NCI-H774 (cell line): ENCODE results near the gene TCP1.
"Not testable (repeated sequence)": the region's sequence is repeated elsewhere in the genome, so short reads cannot be mapped to it uniquely, and the experiment has no call there.

Source experiments
- DNase-seq: peaks from one replicate; lab custom pipeline; 2025; lab: John Stamatoyannopoulos, UW

The TCP1 gene

DNA sequence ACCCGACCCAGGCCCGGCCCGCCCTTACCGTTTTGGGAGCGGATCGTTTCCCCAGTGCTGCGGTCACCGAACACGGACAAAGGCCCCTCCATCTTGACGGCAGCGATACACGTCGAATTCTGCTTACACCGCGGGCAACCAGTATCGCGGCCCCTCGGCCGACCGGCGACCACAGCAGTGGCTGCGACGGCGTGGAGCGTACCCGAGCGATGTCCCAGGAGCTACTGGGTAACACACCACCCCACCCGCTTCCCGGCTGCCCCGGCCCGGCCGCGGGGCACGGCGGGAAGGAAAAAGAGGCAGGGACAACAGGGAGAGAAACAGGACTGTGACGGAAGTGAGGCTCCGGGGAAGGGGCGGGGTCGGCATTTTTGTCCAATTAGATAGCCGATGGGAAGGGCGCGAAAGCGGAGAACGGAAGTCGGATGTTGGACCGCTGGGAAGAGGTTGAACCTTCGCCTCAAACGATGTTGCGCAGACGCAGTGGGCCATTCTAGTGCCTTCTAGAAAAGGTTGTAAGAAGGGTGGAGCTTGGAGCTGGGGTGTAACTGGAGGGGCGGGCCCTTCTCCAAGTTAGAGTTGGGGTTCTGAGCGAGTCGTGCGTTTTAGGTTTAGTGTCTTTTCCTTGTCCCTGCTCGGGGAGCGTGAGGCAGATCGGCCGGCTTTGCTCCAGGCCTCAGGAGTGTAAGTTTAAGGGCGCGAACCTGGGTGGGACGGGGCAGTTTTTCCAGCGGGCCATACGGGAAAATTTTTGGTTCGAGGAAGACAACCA lies at the start of gene TCP1:
Gene TCP1 (minus strand): TSS at position 226 of the 772 bp plus-strand sequence. CDS start 134 bp downstream, at position 92.
- peak; percentile 100 for DNase-seq

DNA sequence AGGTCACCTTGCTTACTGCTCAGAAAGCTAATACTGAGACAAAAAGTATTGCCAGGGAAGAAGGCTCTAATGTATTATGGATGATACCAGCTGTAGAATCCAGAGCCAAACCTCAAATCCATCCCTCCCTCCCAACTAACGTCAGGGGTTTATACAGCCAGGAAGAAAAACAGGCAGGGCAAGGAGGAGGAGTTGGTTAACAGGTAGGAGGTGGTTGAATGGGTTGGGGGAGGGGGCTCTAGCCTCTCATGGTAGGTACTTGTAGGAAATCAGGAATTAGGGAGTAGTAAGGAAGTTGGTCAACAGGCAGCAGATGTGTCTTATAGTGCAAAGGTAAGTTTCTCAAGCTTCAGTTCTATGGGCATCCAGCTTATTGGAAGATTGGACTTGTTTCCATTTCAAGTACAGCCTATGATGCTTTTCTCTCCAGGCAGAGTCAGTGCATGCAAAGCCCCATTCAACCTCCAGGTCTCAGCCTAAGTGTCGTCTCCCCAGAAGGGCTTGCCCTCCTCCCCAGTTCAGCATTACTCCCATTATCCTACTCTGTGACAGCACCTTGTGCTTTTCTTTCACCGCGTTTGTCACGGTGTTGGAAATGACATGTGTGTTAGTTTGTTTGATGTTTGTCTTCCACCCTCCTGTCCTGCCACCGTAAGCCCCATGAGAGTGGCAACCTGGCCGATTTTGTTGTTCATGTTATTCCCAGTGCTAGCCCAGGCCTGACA lies 48.8 kb upstream of the TCP1 start:
- no peak for DNase-seq

DNA sequence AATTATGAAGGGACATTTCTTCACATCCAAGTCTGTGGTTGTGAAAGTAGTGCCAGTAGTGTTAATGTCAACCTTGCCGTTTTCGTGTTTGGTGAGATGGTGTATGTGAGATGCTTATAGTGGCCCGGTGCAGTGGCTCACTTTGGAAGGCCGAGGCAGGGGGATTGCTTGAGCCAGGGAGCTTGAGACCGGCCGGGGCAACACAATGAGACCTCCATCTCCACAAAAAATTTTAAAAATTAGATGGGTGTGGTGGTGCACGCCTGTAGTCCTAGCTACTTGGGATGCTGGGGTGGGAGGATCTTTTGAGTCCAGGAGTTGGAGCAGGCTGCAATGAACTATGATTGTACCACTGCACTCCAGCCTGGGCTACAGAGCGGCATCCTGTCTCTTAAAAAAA lies 48.1 kb upstream of the TCP1 start:
- no peak for DNase-seq

DNA sequence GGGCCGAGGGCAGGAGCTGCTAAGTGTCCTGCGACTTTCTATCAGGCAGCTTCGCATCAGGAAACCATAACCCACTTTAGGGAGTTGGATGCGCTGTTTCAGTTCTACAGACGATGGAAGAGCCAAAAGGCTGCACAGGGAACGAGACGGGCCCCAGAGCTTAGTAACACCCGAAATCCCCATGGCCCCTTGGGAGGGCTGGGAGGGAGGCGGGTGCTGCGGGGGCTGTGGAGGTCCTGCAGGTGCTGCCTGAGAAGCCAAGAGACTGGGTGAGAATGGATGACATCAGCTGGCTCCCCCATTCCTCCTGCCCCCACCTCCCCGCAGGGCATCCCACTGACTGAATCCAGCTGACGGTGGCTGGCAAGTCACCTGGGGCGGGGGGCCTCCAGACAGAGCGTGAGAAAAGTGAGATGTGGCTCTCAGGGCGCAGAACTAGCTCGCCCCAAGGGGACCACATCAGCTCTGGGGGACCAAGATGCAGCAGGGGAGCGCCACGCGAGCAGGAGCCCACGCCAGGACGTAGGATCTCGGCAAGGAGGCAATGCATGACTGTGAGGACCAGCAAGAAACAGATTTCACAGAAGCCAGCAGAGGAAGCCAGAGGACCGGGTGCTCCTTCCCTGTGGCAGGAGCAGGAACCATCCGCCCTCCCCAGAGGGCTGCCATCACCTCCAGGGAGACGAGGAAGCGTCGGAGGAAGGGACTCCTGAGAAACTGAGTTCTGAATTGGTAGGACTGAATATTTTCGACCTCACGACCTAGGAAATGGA lies 47.5 kb upstream of the TCP1 start:
- DNase-seq: no peak

DNA sequence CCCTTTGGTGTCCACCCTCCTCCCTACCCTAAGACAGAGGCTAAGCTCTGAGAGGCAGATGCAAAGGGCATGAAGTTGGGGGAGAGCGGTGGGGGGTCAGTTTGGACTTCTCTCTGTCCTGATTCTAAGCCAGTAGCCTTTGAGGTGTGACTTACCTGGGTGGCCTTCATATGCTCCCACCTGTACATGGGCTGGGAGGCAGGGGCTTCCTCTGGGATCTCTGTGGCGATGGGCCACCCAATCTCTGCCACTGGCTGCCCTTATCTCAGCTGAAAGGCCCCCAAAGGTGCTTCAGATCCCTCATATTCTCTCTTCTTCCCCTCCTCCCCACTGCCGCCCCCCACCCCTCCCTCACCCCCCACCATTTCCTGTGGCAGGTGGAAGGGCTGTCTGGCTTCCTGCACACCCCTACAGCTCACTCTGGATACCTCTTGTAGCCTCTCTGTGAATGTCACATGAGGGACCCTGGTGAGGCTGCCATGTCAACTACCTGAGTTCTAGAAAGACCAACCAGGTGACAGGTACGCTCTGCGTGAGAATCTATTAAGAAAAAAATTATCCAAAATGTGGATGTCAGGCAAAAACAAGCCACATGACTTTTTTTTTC lies 44.7 kb upstream of the TCP1 start:
- no peak for DNase-seq

DNA sequence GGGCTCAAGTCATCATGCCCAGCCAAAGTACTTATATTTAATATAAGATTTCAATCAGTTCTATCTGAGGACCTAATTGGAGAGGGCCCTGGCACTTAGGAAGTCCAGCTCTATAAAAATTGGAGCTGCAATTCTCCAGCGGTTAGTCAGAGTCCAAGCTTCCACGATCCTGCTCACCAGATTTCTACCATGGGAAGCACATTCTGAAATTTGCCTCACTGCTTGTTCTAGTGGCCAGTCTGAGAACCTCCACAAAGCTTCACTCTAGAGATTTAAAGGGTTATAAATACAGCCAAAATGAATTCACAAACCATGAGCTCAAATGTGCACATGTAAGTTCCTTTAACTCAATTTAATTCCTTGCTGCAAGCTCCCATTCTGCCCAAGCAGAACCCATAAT lies 44.2 kb upstream of the TCP1 start:
- DNase-seq: no peak

DNA sequence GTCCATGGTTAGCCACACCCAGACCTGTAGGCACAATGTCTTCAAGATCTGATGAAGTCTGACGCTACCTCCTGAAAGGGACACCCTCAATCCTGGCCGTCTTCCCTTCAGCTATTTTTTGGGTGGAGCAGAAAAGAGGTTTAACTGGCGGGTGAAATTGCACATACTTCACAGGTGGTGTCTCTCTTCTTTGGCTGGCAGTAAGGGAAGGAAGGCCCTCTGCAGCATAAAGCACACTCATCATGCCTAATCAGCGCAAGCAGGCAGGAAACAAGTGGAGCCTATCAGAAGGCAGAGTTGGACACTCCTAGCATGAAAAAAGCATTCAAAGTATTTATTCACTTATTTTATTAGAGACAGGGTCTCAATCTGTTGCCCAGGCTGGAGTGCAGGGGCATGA lies 43.5 kb upstream of the TCP1 start:
- DNase-seq: no peak

DNA sequence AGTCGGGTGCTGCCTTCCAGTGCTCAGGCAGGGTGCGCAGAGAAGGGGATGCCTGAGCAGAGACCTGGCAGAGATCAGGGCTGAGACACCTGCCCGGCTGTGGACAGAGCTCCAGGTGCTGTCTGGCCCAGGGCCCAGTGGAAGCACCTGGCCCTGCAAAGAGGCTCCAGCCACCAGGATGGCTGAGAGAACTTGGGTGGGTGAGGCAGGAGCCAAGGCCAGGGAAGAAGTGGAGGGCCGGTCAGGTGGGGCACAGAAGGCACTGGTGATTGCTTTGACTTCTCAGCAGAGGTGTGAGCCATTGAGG lies 41.9 kb upstream of the TCP1 start:
- DNase-seq: peak; percentile 38

DNA sequence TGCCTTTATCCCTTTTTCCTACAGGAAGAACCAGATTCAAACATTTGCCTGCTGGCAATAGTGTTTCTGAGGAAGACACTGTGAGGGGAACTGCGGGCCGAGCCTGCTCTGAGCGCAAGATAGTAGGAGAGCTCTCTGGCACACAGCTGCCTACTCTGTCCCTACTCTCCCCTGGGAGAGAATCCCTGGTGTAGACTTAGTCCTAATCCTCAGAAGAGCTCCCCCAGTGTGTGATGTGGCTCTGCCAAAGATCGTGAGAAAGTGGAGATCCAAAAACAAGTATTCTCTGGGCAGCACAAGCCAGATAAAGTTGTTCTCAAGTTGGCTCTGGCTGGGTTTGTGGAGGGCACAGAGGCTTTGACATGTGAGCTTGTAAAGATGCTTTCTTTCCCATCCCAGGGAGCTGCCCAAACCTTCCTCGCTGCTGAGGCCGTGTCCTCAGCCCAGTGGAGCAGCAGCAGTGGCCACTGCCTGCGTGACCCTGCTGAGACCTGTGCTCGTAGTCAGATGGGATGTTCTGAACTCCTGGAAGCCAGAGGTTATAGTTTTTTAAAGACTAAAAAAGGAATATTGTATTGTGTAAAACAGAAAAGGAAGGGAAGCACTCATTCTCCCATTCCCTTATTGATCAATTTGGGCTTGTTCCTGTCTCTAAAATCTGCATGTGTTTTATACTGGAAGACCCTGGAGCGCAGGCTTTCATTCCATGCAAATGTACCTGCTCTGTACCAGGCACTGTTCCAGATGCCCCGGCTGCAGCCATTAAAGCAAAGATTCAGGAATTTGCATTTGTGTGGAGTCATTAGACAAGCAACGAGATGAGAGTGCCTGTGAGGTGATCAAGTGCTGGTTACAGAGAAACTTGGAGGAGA lies 41.3 kb upstream of the TCP1 start:
- no peak for DNase-seq

DNA sequence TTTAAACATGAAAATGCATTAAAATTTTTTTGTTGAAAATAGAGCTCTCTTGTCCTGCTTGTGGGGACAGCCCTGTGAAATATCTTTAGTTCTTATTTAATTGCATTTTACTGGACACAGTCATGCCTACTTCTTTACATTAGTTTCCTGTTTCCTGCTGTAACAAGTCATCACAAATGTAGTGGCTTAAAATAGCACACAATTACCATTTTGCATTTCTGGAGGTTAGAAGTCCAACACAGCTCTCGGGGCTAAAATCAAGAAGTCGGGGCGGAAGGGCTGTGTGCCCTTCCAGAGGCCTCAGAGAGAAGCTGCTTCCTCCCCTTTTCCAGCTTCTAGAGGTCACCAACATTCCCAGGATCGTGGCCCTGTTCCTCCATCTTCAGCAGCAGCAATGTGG lies 40.1 kb upstream of the TCP1 start:
- no peak for DNase-seq

DNA sequence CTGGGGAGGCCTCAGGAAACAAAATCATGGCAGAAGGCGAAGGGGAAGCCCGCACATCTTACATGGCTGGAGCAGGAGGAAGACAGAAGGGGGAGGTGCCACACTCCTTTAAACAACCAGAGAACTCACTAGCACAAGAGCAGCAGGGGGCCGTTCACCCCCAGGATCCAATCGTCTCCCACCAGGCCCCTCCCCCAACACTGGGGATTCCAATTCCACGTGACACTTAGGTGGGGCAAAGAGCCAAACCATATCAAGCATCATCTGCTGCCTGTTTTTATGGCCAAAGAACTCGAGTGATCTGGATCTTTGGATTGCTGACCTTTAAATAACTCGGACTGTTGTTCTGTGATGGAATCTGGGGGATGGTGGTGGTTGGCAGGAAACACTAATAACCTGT lies 38.7 kb upstream of the TCP1 start:
- DNase-seq: no peak

DNA sequence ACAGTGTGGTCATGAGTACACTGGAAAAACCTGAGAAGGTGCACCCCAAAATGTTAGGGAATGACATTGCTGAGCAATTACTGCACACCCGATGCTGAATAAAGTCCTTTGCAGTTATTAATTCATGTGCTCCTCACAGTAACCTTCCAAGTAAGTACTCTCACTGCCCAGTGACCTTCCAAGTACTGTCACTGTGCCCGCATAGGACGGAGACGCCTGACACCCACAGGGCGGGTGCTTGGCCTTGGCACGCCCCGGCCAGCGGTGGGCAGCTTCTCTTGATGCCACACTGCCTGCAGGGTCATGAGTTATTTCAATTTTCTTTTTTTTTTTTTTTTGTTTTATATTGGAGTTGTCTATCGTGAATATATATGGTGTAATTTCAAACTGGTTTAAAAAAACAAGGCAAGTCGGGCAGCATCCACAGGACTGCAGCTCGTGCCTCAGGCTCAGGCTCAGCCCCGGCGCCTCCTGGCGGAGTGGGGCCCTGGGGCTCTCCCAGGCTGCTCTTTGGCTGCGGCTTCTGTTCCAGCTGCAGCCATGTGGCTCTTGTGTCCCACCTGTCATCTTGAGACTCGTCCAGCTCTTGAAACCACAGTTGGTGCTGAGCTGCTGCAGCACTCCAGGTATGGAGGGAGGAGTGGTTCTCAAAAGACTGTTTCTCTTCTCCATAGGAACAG lies 37.7 kb upstream of the TCP1 start:
- DNase-seq: no peak

DNA sequence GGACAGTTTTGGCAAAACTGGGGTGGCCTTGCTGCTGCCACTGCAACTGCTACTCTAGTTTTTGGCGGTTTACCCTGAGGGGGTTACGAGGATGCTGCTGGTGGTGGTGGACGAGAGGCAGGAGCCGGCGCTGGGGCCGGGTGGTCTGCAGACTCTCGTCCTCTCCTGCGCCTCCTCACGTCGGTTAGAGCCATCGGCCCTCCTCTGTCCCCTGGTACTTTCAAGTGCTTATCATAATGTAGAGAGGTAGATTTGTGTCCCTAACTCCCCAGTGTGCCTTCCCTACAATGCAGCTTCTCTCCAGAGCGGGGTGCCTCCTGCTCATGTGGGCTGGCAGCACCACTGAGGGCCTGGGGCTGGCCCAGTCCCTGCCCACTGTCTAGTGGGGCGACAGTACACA lies 36.6 kb upstream of the TCP1 start:
- no peak for DNase-seq

DNA sequence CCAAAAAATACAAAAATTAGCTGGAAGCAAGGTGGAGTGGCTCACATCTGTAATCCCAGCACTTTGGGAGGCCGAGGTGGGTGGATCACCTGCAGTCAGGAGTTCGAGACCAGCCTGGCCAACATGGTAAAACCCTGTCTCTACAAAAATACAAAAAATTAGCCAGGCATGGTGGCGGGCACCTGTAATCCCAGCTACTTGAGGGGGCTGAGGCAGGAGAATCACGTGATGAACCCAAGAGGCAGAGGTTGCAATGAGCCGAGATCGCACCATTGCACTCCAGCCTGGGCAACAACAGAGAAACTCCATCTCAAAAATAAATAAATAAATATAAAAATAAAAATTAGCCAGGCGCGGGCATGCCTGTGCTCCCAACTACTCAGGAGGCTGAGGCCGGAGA lies 35.3 kb upstream of the TCP1 start:
- DNase-seq: not testable (repeated sequence)

DNA sequence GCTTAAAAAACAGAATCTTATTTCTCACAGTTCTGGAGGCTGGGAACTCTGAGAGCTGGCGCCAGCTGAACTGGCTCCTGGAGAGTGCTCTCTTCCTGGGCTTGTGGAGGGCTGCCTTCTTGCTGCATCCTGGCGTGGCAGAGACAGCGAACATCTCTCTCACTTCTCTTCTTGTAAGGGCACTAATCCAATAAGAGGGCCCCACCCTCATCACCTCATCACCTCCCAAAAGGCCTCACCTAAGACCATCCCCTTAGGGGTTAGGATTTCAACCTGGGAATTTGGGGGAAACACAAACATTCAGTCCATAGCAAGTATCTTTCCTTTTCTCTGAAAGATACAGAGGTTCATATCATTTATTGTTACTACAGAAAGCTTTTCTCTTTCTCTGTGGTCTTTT lies 34.6 kb upstream of the TCP1 start:
- DNase-seq: no peak

DNA sequence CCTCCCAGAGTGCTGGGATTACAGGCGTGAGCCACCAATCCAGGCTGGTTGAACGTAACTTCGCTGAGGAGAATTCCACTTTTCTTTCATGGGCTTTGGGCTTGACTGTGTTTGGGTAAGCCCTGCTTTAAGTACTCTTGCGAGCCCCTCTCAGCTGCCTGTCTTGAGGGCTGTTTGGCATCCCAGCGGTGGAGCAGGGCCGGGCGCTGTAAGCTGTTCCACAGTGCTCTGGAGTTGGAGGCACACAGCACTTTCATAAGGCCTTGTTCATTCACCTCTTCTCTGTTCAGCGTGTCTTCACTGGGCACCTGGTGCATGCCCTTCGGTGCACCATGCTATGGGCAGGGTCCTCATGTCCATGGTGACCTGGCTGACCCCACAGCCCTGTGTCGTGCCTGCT lies 32.3 kb upstream of the TCP1 start:
- no peak for DNase-seq

DNA sequence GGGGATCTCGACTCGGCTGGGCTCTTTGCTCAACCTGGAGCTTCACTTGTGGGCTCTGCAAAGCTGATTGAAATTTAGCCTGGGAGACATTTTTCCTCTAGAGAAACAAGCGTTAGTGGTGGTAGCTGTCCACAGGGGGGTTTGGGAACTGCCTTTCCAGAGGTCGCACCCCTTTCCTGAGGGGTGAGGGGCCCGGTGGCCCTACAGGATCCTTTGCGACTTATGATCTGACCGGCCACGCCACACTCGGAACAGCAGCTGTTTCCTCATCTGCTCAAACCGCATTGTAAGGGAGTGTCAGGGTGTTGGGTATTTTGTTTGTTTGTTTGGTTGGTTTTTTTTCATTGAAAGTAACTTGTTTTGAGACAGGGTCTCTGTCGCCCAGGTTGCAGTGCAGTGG lies 31.7 kb upstream of the TCP1 start:
- no peak for DNase-seq

DNA sequence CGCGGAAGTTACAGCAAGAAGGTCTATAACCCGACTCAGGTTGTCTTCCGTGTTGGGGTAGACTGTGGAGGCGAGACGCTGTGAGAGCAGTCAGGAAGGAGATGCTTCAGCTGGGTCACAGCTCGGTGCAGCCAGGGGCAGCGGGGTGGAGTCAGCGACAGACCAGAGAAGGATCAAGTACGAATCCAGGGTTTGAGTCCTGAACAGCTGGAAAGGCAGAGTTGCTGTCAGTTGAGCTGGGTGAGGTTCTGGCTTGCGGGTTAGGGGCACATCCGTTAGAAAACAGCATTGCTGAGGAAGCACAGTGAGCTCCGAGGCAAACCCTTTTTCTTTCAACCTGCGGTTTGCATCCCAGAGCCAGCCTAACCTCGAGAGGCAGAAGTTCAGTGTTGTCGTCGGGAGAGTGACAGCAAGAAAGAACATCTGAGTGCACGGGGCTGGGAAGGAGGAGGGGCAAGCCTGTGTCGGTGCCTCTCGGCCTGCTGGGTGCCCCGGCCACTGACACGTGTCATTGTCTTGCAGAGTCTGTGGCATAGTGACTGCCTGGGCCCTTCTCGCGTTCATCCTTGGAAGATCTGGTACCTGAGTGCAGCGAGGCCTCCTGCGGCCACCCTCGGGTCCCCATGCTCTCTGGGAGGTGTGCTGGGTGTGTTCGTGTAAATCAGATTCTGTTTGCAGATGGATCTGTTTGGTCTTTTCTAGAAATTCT lies 30.7 kb upstream of the TCP1 start:
- no peak for DNase-seq

DNA sequence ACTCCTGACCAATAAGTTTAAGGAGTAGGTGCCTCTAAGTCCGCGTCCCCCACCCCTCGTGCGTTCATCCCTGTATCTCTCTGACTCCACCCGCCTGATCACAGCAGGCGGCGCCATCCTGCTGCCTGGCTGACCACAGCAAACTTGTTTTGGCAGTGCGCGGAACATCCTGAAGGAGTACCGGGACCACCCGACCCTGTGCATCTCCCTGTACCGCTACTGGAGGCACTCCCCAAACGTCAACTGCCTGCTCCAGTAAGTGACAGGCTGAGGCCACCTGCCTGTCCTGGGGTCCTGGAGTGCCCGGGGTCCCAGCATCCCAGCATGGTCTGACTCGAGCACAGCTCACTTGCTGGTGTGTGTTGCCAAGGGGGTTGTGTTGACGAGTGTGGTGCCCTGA lies 29.7 kb upstream of the TCP1 start:
- no peak for DNase-seq

DNA sequence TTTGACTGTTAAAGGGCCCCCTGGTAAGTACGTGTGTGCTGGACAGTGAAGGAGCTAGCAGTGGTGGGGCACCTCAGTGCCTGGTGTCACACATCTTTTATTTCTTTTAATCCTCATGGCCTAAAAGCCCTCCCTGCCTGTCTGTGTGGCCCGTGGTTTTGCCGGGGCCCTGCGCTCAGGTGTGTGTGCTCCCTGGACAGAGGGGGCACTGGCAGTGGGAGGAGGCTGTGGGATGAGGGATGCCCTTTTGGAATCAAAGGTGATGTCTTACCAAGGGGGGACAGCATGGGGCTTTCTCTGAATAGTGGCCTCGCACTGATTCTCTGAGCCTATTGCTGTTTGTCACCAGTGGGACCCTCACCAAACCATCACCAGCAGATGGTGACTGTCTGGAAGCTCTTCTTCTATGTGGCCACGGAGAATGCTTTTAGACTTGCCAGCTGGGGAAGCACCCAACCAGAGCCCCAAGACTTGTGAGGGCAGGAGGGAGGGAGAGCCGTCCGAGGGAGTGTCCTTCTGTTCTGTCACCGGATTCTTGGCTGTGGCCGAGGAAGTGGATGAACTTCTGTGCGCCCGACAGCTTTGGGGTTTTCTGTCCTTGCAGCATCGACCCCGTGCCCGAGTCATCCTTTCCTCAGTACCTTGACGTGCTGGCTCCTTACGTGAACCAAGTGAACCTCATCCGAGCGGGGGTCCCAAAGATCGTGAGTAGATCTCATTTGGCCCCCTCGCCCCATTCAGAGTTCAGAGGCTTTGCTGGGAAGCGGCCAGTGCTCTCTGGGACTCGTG lies 28.7 kb upstream of the TCP1 start:
- DNase-seq: no peak
